HL-60/S4 treated with retinoic acid at 250 ng/mL for 4 days and 3 days (cell line): ENCODE results near the gene SEC22C.
"Not testable (repeated sequence)": the region's sequence is repeated elsewhere in the genome, so short reads cannot be mapped to it uniquely, and the experiment has no call there.

Source experiments
- in situ Hi-C: fragments of 300-500 bp; cut with MboI; formaldehyde crosslinking; loops from 2 replicates; pipeline ENCODE4 v1.7.0; 2022; ENCODE audit warnings: low sequenced_read_pairs

SEC22C gene

GRCh38 chr3:42581709-42582473 is at the start of gene SEC22C:
Gene SEC22C (minus strand): TSS chr3:42581967. CDS start chr3:42569046, 12,921 bp downstream.
- in situ Hi-C loops = no loop called here

- in situ Hi-C loops = no loop called here
Measured at GRCh38 chr3:42613462-42613861, 31.7 kb upstream of the SEC22C start.

DNA sequence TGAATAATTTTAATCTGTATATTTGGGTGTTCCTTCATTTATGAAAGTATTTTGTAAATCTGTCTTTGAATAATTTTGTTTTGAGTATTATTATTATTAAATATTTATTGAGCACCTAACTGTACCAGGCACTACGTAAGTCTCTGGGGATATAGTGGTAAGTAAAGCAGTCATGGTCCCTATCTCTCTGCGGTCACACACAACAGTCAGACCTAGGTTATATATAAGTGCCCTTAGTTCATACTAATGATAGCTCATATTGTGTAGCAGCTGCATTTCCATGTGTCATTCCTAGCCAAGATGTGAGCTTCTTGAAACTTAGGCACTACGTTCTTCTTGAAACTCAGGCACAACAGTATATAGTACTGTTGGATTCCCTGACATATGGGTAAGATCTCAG is 31.2 kb upstream of the SEC22C start:
- in situ Hi-C loops = no loop called here

DNA sequence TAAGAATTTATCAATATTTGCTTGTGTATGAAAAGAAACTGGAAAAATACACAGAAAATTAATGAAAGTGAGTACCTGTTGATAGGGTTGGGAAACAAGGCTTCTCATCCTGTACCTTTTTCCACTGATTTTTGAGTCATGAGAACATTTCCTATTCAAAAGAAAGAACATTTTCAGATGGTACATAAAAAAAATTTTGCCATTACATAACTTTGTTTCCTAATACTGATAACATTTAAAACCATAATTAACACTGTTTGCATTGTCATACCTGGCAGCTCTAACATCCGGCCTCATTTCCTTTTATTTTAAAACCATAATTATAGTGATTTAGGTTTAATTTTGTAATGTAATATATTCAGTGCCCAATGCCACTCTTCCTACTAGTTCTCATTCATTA is 30.4 kb upstream of the SEC22C start:
- in situ Hi-C loops = no loop called here

DNA sequence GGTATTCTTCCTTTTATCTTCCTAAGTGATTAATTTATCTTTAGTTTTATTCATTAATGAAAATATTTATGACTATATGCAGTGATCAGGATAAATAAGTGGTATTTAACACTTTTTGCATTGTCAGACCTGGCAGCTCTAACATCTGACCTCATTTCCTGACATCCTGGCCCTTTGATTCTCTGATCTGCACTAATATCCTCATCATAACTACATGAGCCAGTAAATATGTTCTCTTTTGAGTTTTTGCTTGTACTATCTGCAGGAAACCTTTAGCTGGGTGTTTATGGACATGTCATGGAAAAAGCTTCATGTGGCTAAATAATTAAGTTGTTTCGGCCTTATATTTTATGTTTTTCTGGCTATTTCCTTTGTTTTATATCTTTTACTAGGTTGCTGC is 29.2 kb upstream of the SEC22C start:
- in situ Hi-C loops = no loop called here

- in situ Hi-C loops = no loop called here
Measured at GRCh38 chr3:42608581-42608980, 26.8 kb upstream of the SEC22C start.

DNA sequence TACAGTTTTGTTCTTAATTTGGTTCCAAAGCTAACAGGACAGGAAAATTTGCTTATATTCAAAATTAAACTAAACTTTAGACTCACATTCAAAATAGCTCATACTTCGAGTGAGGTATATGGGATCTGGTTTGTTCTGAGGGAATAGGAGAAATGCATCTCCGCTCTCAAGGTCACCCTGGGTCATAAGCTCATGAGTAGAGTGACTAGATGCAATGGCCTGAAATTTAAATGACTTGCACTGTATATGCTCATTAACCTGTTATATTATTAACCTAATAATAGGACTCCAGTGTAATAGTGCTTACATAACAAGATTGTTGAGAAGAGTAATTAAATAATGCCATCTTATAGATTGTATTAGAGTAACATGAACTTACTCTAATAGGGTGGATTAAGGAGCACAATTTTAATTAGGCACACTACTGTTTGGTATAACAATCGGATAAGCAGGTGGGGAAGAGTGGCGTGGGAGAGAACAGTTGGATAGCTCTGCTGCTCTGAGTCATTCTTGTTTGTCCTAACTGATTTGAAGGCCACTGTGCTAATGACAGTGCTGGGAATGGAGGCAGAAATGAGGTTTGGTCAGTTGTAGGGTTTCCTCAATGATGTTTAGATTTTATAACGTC is 23.9 kb upstream of the SEC22C start:
- in situ Hi-C loops = no loop called here

GRCh38 chr3:42602961-42603360 is 21.2 kb upstream of the SEC22C start:
- in situ Hi-C loops = no loop called here

DNA sequence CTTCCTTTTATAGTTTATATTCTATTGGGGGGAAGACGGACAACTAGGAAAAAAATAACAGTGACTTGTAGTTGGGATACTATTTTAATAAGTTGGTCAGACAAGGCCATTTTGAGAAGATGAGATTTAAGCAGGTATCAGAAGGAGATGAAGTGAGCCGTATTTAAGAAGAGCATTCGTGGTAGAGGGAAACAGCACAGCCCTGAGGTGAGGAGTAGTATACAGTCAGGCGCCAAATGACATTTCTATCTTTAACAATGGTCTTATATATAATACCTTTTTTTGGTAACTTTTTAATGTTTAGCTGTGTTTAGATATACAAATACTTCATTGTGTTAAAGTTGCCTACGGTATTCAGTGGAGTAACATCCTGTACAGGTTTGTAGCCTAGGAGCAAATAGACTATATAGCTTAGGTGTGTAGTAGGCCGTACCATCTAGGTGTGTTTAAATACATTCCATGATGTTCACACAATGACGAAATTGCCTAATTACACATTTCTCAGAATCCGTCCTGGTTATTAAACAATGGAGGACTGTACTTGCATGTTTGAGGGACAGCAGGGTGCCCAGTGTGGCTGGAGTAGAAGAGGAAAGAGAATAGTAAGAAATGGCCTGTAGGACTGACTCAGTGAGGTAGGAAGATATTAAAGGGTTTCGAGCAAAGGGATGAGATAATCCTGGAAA is 20.3 kb upstream of the SEC22C start:
- in situ Hi-C loops = no loop called here

DNA sequence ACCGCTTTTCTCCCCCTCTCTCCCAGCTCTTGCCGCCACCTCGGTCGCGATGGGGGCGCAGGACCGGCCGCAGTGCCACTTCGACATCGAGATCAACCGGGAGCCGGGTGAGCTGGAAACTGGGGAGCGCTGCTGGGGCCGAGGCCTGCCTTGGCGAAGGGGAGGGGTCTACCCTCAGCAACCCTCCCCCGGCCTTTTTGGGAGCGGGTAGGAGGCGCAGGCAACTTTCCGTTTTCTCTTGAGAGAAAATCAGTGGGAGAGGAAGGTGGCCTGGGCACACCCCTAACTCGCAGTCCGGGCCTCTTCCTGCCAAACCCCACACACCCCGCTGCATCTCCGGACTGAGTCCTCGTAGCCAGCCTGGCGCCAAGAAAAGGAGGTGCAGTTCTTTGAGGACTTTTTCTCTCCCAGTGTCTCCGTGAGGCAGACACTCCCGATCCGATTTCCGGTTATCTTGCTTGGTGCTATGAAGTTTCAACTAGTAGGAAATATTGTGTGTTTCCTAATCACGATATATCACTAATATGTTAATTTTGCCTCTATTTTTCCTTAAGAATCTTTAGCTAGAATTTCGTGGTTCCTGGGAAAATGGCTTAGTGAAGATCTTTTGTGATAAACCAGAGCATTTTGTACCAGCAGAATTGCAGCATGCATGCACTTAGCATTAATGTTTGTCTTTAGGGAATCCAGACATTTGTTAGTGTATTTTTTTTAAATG is 19.4 kb upstream of the SEC22C start:
- in situ Hi-C loops = no loop called here

- in situ Hi-C loops = no loop called here
Measured at GRCh38 chr3:42600111-42600957, 18.6 kb upstream of the SEC22C start, which contains the start of gene NKTR. Gene NKTR (plus strand): TSS chr3:42600686. CDS start chr3:42601007, 321 bp downstream.

- in situ Hi-C loops = not testable (repeated sequence)
Measured at GRCh38 chr3:42597098-42597497, 15.3 kb upstream of the SEC22C start.

- in situ Hi-C loops = no loop called here
Measured at GRCh38 chr3:42595682-42596081, 13.9 kb upstream of the SEC22C start.

DNA sequence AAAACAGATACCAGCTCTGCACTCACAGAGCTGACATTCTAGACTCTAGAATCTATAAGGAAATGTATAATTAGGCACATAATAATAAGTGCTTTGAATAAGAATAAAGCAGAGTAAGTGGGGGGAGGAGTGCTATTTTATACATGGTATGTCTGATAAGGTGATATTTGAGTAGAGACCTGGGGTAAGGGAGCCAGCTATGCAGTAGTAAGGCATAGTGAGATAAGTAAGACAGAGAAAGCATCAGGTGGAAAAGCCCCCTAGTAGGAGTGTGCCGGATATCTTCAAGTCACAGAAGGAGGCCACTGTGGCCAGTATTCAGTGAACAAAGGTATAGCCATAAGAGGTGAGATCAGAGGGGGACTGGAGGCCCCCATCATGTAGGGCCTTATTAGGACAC is 11.9 kb upstream of the SEC22C start:
- in situ Hi-C loops = no loop called here

DNA sequence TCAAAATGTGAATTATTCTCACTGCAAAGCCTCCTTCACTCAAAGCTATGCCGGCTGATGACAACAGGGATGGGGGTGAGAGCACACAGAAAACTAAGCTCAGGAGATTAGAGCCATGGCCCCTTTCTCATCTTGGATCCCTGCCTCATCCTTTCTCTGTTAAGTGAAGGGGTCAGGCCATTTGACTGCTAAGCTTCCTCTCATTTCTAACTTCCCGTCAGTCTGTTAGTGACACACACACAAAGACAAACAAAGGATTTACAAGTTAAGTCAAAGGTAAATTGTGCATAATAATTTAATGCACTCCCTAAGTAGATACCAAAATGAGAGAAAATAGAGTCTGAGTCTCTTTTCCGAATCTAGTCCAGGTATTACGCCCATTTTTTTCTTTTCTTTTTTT is 10.0 kb upstream of the SEC22C start:
- in situ Hi-C loops = no loop called here

DNA sequence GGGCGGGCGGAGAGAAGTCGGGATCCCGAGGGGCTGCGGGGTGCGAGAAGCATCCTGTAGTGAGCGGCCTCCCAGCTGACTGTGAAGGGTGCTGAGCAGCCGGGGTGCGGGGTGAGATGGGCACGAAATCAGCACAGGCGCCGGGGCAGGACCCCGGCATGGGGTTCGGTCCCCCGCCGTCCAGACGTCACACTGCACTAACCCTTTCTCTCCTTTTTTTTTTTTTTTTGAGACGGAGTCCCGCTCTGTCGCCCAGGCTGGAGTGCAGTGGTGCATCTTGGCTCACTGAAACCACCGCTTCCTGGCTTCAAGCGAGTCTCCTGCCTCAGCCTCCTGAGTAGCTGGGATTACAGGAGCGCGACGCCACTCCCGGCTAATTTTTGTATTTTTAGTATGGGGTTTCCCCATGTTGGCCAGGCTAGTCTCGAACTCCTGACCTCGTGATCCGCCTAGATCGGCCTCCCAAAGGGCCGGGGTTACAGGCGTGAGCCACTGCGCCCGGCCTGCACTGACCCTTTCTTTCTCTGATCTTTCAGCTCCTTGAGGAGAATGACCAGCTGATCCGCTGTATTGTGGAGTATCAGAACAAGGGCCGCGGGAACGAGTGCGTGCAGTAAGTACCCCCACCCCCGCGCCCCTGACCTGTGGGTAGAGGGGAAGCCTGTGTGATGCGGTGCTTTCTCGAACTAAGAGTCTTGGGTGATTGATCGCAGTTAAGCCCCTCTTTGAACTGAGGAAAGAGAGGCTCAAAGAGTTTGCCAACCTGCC is 9.4 kb upstream of the SEC22C start:
- in situ Hi-C loops = no loop called here

- in situ Hi-C loops = no loop called here
Measured at GRCh38 chr3:42589382-42590109, 7.8 kb upstream of the SEC22C start.

- in situ Hi-C loops = no loop called here
Measured at GRCh38 chr3:42588625-42589024, 6.9 kb upstream of the SEC22C start.

DNA sequence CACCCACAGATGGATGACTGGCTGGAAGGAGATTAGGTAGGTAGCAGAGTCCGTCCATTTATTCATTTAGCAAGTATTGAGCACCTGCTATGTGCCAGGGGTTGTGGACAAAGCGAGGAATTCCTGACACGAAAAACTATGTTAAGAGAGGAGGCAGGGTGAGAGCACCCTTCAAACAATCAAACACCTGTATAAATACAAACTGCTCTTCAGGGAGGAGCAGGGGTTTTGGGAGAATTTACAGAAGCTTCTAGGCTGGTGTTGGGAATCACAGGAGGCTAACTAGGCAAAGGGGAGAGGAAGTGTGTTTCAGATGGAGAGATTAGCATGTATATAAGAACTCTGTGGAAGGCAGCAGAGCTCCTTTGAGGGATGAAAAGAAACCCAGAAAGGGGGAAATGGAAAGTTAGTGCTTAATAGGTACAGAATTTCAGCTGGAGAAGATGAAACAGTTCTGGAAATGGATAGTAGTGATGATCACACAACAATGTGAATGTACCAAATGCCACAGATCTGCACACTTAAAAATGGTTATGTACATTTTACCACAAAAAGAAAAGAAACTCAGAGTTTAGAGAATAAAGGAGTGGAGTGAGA is 805 bp upstream of the SEC22C start:
- in situ Hi-C loops = no loop called here
